ENCODE data around the gene ACSBG1. TPM values are rescaled to one million over a fixed set of nuclear protein-coding genes. Genes with fewer than 3 reads are reported as not detected.
A peak's percentile ranks its signal among the peaks of the same experiment; 100 is the strongest.

ACSBG1 gene
- total and polyA plus RNA-seq, 12 donors: 1.9 to 42.3 (median 5.6) TPM

DNA sequence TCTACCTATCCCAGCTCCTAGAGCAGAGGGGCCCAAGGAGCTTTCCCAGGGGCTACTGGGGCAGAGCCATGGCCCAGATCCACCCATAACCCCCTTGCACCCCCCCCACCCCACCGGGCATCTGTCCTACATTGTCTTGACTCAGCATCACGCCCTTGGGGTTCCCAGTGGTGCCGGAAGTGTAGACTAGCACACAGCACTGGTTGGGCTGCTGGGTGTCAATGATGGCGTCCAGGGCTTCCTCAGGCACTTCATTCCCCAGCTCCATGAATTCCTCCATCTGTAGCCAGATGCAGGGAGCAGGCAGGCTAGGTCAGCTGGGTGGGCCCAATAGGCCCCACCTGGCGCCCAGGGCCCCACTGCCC, 52.0 kb downstream of the ACSBG1 start:
- TF ChIP-seq POLR2A (IDR thresholded peaks at IDR 0.05): no peak
- TF ChIP-seq, protein P1, sequence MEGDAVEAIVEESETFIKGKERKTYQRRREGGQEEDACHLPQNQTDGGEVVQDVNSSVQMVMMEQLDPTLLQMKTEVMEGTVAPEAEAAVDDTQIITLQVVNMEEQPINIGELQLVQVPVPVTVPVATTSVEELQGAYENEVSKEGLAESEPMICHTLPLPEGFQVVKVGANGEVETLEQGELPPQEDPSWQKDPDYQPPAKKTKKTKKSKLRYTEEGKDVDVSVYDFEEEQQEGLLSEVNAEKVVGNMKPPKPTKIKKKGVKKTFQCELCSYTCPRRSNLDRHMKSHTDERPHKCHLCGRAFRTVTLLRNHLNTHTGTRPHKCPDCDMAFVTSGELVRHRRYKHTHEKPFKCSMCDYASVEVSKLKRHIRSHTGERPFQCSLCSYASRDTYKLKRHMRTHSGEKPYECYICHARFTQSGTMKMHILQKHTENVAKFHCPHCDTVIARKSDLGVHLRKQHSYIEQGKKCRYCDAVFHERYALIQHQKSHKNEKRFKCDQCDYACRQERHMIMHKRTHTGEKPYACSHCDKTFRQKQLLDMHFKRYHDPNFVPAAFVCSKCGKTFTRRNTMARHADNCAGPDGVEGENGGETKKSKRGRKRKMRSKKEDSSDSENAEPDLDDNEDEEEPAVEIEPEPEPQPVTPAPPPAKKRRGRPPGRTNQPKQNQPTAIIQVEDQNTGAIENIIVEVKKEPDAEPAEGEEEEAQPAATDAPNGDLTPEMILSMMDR (IDR thresholded peaks at IDR 0.05): no peak
- DNase-seq: peak in 2 of 7 donors; percentile 18 to 45
- Histone ChIP-seq H3K9me3 (replicated peaks in 1 of 3) (no peaks in the 10 kb centered on the region), H3K4me1 (replicated peaks in 1 of 2) (no peaks in the 10 kb centered on the region), H3K27me3 (no peaks in the 10 kb centered on the region), H3K36me3 (replicated peaks in 1 of 2) (no peaks in the 10 kb centered on the region), H3K4me3 (no peak overlapping the region), H3K27ac (no peak overlapping the region)
- intact Hi-C loops (cut with DNase I): no loop called here
- WGBS, 4 donors: 91 to 100% (median 94%) methylated on average over 2 to 5 of the region's 5 CpGs

DNA sequence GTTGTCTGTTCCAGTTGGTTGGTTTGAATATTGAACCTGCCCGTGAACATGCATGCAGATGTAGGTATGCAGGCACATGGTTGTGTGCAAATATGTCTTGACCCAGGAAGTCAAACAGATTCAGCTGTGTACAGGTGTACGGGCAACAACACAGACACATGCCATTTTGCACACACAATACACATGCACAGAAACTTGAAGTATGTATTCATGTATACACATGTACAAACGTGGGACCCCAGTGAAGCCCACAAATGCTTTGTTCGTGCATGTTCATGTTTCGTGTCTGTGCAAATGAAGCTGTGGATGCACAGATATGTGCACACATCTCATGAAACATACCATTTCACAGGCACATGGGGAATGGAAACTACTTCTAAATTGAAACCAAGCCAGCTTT, 54.5 kb downstream of the ACSBG1 start:
- Histone ChIP-seq H3K9me3 (replicated peaks in 1 of 3) (no peaks in the 10 kb centered on the region), H3K4me3 (no peak overlapping the region), H3K4me1 (replicated peaks in 1 of 2) (no peaks in the 10 kb centered on the region), H3K36me3 (replicated peaks in 1 of 2) (no peaks in the 10 kb centered on the region), H3K27me3 (no peaks in the 10 kb centered on the region), H3K27ac (no peak overlapping the region)
- intact Hi-C loops (cut with DNase I): loop anchor here (5.0 to 10.0 kb wide), 2 partner anchors 55 to 62 kb away; partner anchors contain the start of gene ACSBG1 (in 1 of the 2)
- 86 to 95% (median 94%) methylated on average over 5 of the region's 5 CpGs for WGBS, 4 donors
- TF ChIP-seq POLR2A (IDR thresholded peaks at IDR 0.05): no peak
- TF ChIP-seq, protein P1 (IDR thresholded peaks at IDR 0.05): no peak
- DNase-seq: no peak

DNA sequence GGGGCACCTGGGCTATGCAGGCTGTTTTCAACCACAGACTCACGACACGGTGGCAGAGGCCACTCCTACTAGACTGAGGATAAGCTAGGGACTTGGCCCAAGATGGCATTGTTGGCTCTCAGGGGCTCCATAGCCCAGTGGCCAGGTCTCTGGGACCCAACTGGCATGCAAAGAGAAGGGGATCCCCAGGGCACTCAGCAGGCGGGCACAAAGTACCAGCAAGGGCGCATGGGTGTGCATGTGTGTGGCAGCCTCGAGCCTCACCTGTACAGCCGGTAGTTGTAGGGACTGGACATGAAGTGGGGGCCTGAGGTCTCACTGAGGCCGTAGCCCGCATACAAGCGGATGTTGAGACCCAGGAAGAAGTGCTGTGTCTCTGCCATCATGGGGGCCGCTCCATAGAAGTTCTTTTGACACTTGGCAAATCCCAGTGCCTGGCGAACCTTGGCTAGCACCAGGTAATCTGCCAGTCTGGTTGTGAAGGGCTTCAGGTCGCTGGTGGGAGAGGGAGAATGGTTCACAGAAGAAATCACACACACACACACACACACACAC, 55.0 kb downstream of the ACSBG1 start:
- Histone ChIP-seq H3K27me3 (no peaks in the 10 kb centered on the region), H3K4me1 (replicated peaks in 1 of 2) (no peaks in the 10 kb centered on the region), H3K27ac (no peak overlapping the region), H3K9me3 (replicated peaks in 1 of 3) (no peaks in the 10 kb centered on the region), H3K36me3 (replicated peaks in 1 of 2) (no peaks in the 10 kb centered on the region), H3K4me3 (no peak overlapping the region)
- no peak for TF ChIP-seq POLR2A (IDR thresholded peaks at IDR 0.05)
- TF ChIP-seq, protein P1 (IDR thresholded peaks at IDR 0.05): no peak
- intact Hi-C loops (cut with DNase I): loop anchor here (5.0 to 10.0 kb wide), 2 partner anchors 55 to 63 kb away; partner anchors contain the start of gene ACSBG1 (in 1 of the 2)
- WGBS, 4 donors: 87 to 94% (median 92%) methylated on average over 9 to 12 of the region's 12 CpGs
- DNase-seq: peak in 1 of 7 donors; percentile 13

DNA sequence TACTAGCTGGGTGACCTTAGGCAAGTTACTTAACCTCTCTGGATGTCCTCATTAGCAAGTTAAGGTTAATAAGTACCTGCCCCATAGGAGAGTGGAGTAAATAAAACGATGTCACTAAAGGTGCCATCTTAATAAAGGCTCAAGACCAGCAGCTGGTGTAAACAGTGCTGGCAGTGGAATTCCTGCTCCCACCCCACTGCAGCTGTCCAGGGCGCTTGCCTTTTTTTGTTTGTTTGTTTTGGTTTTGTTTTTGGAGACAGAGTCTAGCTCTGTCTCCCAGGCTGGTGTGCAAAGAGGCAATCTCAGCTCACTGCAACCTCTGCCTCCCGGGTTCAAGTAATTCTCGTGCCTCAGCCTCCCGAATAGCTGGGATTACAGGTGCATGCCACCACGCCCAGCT, 56.3 kb downstream of the ACSBG1 start:
- DNase-seq: peak in 1 of 7 donors; percentile 3
- WGBS, 4 donors: 69 to 91% (median 81%) methylated on average over 6 of the region's 6 CpGs
- Histone ChIP-seq H3K27ac (no peak overlapping the region), H3K4me3 (no peak overlapping the region), H3K4me1 (replicated peaks in 1 of 2) (peaks cover 0 to 2% of the 10 kb centered on the region in 2 donors), H3K36me3 (replicated peaks in 1 of 2) (no peaks in the 10 kb centered on the region), H3K9me3 (replicated peaks in 1 of 3) (no peaks in the 10 kb centered on the region), H3K27me3 (no peaks in the 10 kb centered on the region)
- TF ChIP-seq, protein P1 (IDR thresholded peaks at IDR 0.05): no peak
- intact Hi-C loops (cut with DNase I): loop anchor here (5.0 to 10.0 kb wide), 2 partner anchors 57 to 64 kb away; partner anchors contain the start of gene ACSBG1 (in 1 of the 2)
